Endothelial cell of umbilical vein (primary cell): ENCODE results near the gene OR10G3. TPM values are rescaled to one million over a fixed set of nuclear protein-coding genes. Genes with fewer than 3 reads are reported as not detected.

Source experiments
- BruUV-seq: library from RNA; stranded (reverse); fragments of 400-500 nt; replicated peaks from 2 replicates; lab custom pipeline; 2021; lab: Mats Ljungman, UMichigan
- CTCF ChIA-PET: fragments of 300-600, 350-600 bp; sonication (Branson Sonifier 250); formaldehyde crosslinking; loops from one replicate; lab custom pipeline; 2021; ENCODE audit warnings: antibody characterized with exemption, inconsistent platforms; lab: Charles Lee
- POLR2A ChIA-PET: fragments of 300-600, 350-600 bp; sonication (Branson Sonifier 250); formaldehyde crosslinking; loops from one replicate; lab custom pipeline; 2021; ENCODE audit warnings: antibody characterized with exemption, inconsistent platforms; lab: Charles Lee
- DNase-seq: peaks from one replicate; pipeline ENCODE4 v3.0.0-alpha.2; 2011; ENCODE audit warnings: low read depth, low spot score
- FAIRE-seq: peaks from 2 replicates; lab custom pipeline; 2011; peaks lifted over from hg19 to GRCh38; lab: Jason Lieb, UNC
- H2AFZ ChIP-seq: 2 replicates; pipeline ENCODE4 v1.6.0; 2012; ENCODE audit warnings: low read depth, low read length, control low read depth, inconsistent platforms
- H3K27ac ChIP-seq: 2 replicates; pipeline ENCODE4 v1.5.1; 2011; ENCODE audit warnings: low read depth, mild to moderate bottlenecking, control low read depth, low read length, moderate library complexity; ENCODE audit not compliant: insufficient read depth
- H3K27me3 ChIP-seq, 2 experiments: 2 replicates each; pipeline versions ENCODE4 v1.6.0 to v1.6.1; 2011; ENCODE audit warnings: low read length in 2 of 2, mixed read lengths in 1 of 2; ENCODE audit not compliant: control insufficient read depth in 2 of 2, insufficient read depth in 2 of 2
- H3K36me3 ChIP-seq, 2 experiments: 2 replicates in 1 of 2; 3 replicates in 1 of 2; pipeline ENCODE4 v1.5.1; 2011; ENCODE audit warnings: low read length in 2 of 2, mild to moderate bottlenecking in 1 of 2, moderate library complexity in 1 of 2; ENCODE audit not compliant: control insufficient read depth in 2 of 2, insufficient read depth in 2 of 2; ENCODE audit errors: extremely low read depth in 1 of 2
- H3K4me1 ChIP-seq: 3 replicates; pipeline ENCODE4 v1.5.1; 2011; ENCODE audit warnings: mild to moderate bottlenecking, low read length; ENCODE audit not compliant: control insufficient read depth, insufficient read depth; ENCODE audit errors: extremely low read depth
- H3K4me2 ChIP-seq: 2 replicates; pipeline ENCODE4 v1.6.1; 2011; ENCODE audit warnings: low read length, control low read depth, mixed read lengths; ENCODE audit not compliant: insufficient read depth
- H3K4me3 ChIP-seq, 3 experiments: fragments of 200-600 bp in 1 of 3; sonication (generic), shearing (Covaris generic) in 1 of 3; replicated peaks in 1 of 3; 2 replicates each; pipeline ENCODE4 v1.5.1; 2011 to 2016; ENCODE audit warnings: control low read depth in 3 of 3, low read length in 3 of 3, mild to moderate bottlenecking in 2 of 3, inconsistent platforms in 1 of 3, low read depth in 1 of 3, moderate library complexity in 1 of 3; ENCODE audit not compliant: insufficient read depth in 1 of 3
- H3K79me2 ChIP-seq: 2 replicates; pipeline ENCODE4 v1.6.0; 2012; ENCODE audit warnings: low read length, inconsistent platforms; ENCODE audit not compliant: control insufficient read depth, insufficient read depth
- H3K9ac ChIP-seq: replicated peaks from 2 replicates; pipeline ENCODE3; 2011; ENCODE audit warnings: low read length, control low read depth; ENCODE audit not compliant: insufficient read depth; ENCODE audit errors: extremely low read depth
- H3K9me1 ChIP-seq: replicated peaks from 3 replicates; pipeline ENCODE4 v1.6.0; 2011; ENCODE audit warnings: mild to moderate bottlenecking, low read length; ENCODE audit not compliant: control insufficient read depth, insufficient read depth; ENCODE audit errors: extremely low read depth
- H3K9me3 ChIP-seq: replicated peaks from 2 replicates; pipeline ENCODE4 v1.5.1; 2012; ENCODE audit warnings: low read length, inconsistent platforms; ENCODE audit not compliant: control insufficient read depth, insufficient read depth
- H4K20me1 ChIP-seq: replicated peaks from 2 replicates; pipeline ENCODE3; 2011; ENCODE audit warnings: mild to moderate bottlenecking, low read length; ENCODE audit not compliant: control insufficient read depth, insufficient read depth; ENCODE audit errors: extremely low read depth
- EZH2 ChIP-seq: IDR thresholded peaks from 2 replicates; pipeline ENCODE4 v1.6.1; 2012; ENCODE audit warnings: borderline replicate concordance, low read depth, mild to moderate bottlenecking, moderate library complexity, low read length, inconsistent platforms; ENCODE audit not compliant: severe bottlenecking
- FOS ChIP-seq: IDR thresholded peaks from 2 replicates; pipeline ENCODE4 v1.6.1; 2011; ENCODE audit warnings: mild to moderate bottlenecking, low read length, moderate library complexity, borderline replicate concordance; ENCODE audit not compliant: insufficient read depth
- GATA2 ChIP-seq: IDR thresholded peaks from 2 replicates; pipeline ENCODE4 v1.7.0; 2011; ENCODE audit warnings: low read depth, mild to moderate bottlenecking, moderate library complexity, mixed read lengths, low read length; ENCODE audit not compliant: insufficient read length, insufficient read depth
- JUN ChIP-seq: IDR thresholded peaks from 2 replicates; pipeline ENCODE4 v1.6.1; 2011; ENCODE audit warnings: borderline replicate concordance, low read depth; ENCODE audit not compliant: insufficient read length, insufficient read depth
- MYC ChIP-seq: IDR thresholded peaks from one replicate; pipeline ENCODE4 v1.6.1; 2011; ENCODE audit warnings: mild to moderate bottlenecking, low read depth, low read length
- POLR2A ChIP-seq: IDR thresholded peaks from 2 replicates; pipeline ENCODE4 v1.6.1; 2012; ENCODE audit warnings: low read depth, mild to moderate bottlenecking, control low read depth, low read length
- POLR2AphosphoS5 ChIP-seq: IDR thresholded peaks from 2 replicates; pipeline ENCODE4 v1.6.1; 2012; ENCODE audit warnings: low read depth, mild to moderate bottlenecking, control low read depth, low read length, moderate library complexity; ENCODE audit not compliant: insufficient read depth
- dilution Hi-C: fragments of 300-500 bp; cut with MboI; formaldehyde crosslinking; loops from one replicate; pipeline ENCODE4 v1.15.0; 2019; ENCODE audit warnings: low sequenced_read_pairs; ENCODE audit not compliant: extremely low pct_ligation_motif_present
- intact Hi-C: fragments of 100-400 bp; cut with micrococcal nuclease; formaldehyde crosslinking; loops from one replicate; pipeline ENCODE4 v1.10.0; 2022
- polyA plus RNA-seq, 4 experiments: library from polyadenylated mRNA; depleted of rRNA in 3 of 4; stranded (reverse) in 3 of 4; unstranded in 1 of 4; fragments of >200 nt; gene quantifications; 2 replicates each; pipeline versions ENCODE4 v1.2.1 to v1.2.3, GENCODE V29; 2011 to 2012; ENCODE audit warnings: missing spikeins in 1 of 4
- total RNA-seq: library from RNA; stranded (reverse); gene quantifications from 2 replicates; pipeline ENCODE4 v1.2.3, GENCODE V29; 2021
- TF ChIP-seq, protein P1 (sequence below): IDR thresholded peaks from 2 replicates; pipeline ENCODE4 v1.6.1; 2011; ENCODE audit not compliant: insufficient read depth, insufficient read length
- TF ChIP-seq, protein P2 (sequence below), 2 donors: IDR thresholded peaks; 1 replicate in 1 of 2; 2 replicates in 1 of 2; pipeline ENCODE4 v1.5.1; 2011; ENCODE audit warnings: low read length in 2 of 2, mild to moderate bottlenecking in 2 of 2, moderate library complexity in 2 of 2, control low read depth in 1 of 2, inconsistent platforms in 1 of 2, low read depth in 1 of 2; ENCODE audit not compliant: insufficient read depth in 1 of 2; ENCODE audit errors: extremely low read depth in 1 of 2

The OR10G3 gene
- total and polyA plus RNA-seq, 2 donors (not counting 3 experiments of a cell fraction or from before 2014, with no cell fraction given), result not detected

DNA sequence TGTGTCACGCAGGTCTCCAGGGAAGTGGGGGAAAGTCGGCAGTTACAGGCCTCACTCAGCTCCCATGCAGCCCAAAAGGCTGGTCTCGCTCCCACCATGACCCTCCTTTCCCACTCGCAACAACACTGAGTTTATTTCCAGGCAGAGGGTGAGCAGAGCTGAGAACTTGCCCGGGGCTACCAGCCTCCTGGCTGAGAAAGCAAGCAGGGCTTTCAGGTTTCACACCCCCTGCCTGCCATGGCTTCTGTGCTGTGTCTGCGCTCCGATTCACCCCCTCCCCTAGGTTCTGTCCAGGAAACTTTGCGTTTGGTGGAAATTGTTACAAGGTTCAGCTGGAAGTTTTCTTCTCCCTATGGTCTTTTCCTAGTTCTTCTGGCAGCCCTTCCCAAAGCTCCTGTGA is 37.7 kb upstream of the OR10G3 start:
- Histone ChIP-seq H3K4me2 (no peak overlapping the region), H4K20me1 (no peaks in the 10 kb centered on the region), H3K9ac (no peak overlapping the region), H3K9me1 (no peaks in the 10 kb centered on the region), H3K4me1 (no peaks in the 10 kb centered on the region), H3K36me3 (no peaks in the 10 kb centered on the region), H3K4me3 (no peak overlapping the region), H2AFZ (no peak overlapping the region), H3K27ac (no peak overlapping the region), H3K27me3 (peaks cover 0 to 4% of the 10 kb centered on the region in 2 experiments), H3K79me2 (no peaks in the 10 kb centered on the region), H3K9me3 (no peaks in the 10 kb centered on the region)
- dilution Hi-C loops (no loop called here), intact Hi-C loops (no loop called here)
- no TSS peak for BruUV-seq
- TF ChIP-seq, protein P1, sequence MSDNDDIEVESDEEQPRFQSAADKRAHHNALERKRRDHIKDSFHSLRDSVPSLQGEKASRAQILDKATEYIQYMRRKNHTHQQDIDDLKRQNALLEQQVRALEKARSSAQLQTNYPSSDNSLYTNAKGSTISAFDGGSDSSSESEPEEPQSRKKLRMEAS, result no peak
- no peak for TF ChIP-seq GATA2
- no peak for TF ChIP-seq POLR2AphosphoS5
- no peak for TF ChIP-seq FOS
- no peak for TF ChIP-seq JUN
- TF ChIP-seq MYC, result no peak
- TF ChIP-seq, protein P2, sequence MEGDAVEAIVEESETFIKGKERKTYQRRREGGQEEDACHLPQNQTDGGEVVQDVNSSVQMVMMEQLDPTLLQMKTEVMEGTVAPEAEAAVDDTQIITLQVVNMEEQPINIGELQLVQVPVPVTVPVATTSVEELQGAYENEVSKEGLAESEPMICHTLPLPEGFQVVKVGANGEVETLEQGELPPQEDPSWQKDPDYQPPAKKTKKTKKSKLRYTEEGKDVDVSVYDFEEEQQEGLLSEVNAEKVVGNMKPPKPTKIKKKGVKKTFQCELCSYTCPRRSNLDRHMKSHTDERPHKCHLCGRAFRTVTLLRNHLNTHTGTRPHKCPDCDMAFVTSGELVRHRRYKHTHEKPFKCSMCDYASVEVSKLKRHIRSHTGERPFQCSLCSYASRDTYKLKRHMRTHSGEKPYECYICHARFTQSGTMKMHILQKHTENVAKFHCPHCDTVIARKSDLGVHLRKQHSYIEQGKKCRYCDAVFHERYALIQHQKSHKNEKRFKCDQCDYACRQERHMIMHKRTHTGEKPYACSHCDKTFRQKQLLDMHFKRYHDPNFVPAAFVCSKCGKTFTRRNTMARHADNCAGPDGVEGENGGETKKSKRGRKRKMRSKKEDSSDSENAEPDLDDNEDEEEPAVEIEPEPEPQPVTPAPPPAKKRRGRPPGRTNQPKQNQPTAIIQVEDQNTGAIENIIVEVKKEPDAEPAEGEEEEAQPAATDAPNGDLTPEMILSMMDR (IDR thresholded peaks at IDR 0.05; ENCODE audit: extremely low read depth in 1 of 2, insufficient read depth in 1 of 2, low read depth in 1 of 2, low read length in 2 of 2), result no peak
- no peak for TF ChIP-seq EZH2
- TF ChIP-seq POLR2A, result no peak
- FAIRE-seq (no peak), DNase-seq (no peak)
- POLR2A ChIA-PET, result no interaction called here
- CTCF ChIA-PET, result no interaction called here
